ENCODE results near the gene AZIN2.
"Not testable (repeated sequence)": the region's sequence is repeated elsewhere in the genome, so short reads cannot be mapped to it uniquely, and the experiment has no call there.

The AZIN2 gene

DNA sequence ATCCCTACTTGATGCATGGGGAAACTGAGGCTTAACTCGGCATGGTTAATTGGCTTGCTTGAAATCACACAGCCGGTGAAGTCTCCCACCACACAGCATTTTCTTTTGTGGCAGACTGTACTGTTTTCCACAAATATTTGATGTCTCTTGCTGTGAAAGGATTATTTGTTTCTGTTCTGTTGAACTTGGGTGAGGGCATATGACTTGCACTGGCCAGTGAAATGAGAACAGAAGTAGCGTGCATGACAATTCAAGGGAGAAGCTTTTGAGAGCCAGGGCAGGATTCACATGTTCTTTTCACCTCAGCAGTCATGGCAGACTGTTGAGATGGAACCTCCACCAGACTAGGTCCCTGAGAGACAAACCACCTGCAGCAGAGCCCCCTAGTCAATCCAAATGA is 32.5 kb upstream of the AZIN2 start:
- no peaks in the 10 kb centered on the region for H3K9me3 Mint-ChIP-seq
- H3K27ac Mint-ChIP-seq = no peak overlapping the region
- peaks cover 3% of the 10 kb centered on the region for H3K27me3 Mint-ChIP-seq
- H3K36me3 Mint-ChIP-seq (ENCODE audit: low read depth) = no peaks in the 10 kb centered on the region
- peaks cover 16% of the 10 kb centered on the region for H3K4me1 Mint-ChIP-seq (ENCODE audit: low read depth)
- H3K4me3 Mint-ChIP-seq = no peak overlapping the region

DNA sequence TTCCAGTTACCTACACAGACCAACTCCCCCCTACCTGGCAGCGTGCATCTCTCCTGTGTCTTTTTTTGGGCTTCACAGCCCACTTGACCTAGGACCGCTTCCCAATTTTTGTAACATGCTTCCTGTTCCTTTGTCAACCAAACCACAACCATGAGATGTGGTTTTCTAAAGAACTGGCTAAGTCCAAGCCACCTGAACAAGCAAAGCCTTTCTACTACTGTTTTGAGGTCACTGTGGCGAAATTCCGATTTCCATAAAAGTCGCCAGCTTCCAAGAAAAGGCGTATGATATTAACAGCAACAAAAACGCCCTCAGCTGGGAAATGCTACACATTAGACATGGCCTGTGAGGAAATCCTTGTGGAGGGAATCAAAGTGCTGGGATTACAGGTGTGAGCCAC is 31.6 kb upstream of the AZIN2 start:
- H3K4me3 Mint-ChIP-seq = no peak overlapping the region
- H3K27ac Mint-ChIP-seq = no peak overlapping the region
- H3K4me1 Mint-ChIP-seq (ENCODE audit: low read depth) = peaks cover 16% of the 10 kb centered on the region
- H3K36me3 Mint-ChIP-seq (ENCODE audit: low read depth) = no peaks in the 10 kb centered on the region
- H3K9me3 Mint-ChIP-seq = no peaks in the 10 kb centered on the region
- peaks cover 3% of the 10 kb centered on the region for H3K27me3 Mint-ChIP-seq

DNA sequence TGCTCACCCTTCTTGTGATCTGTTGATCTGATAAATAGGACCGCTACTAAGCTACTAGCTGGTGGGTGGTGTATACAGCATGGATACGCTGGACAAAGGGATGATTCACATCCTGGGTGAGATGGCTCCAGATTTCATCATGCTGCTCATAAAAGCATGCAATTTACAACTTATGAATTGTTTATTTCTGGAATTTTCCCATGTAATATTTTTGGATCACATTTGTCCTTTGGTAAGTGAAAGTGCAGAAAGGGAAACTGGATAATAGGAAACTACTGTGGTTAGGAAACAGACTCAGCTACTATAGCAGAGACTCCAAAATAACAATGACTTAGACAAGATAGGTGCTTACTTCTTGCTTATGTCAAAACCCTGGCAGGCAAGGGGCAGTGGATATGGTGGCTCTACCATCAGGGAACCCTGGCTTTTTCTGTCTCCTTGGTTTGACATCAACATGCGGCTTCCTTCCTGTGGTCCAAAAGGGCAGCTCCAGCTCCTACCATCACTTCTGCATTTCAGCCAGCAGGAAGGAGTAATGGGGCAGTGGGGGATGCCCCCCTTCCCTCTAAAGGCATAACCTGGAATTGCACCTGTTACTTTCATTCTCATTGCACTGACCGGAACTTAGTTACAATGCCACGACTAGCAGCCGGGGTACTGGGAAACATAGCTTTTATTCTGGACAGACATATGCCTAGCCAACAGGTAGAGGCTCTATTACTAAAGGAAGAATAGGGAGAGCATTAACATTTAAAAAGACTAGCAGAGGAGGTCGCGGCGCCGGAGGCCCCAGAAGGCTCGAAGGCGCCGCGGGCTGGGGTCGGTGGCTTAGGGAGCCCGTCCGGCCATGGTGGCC is 30.5 kb upstream of the AZIN2 start:
- no peaks in the 10 kb centered on the region for H3K36me3 Mint-ChIP-seq (ENCODE audit: low read depth)
- no peak overlapping the region for H3K27ac Mint-ChIP-seq
- H3K4me3 Mint-ChIP-seq = no peak overlapping the region
- H3K27me3 Mint-ChIP-seq = peaks cover 3% of the 10 kb centered on the region
- H3K9me3 Mint-ChIP-seq = no peaks in the 10 kb centered on the region
- H3K4me1 Mint-ChIP-seq (ENCODE audit: low read depth) = peaks cover 16% of the 10 kb centered on the region

DNA sequence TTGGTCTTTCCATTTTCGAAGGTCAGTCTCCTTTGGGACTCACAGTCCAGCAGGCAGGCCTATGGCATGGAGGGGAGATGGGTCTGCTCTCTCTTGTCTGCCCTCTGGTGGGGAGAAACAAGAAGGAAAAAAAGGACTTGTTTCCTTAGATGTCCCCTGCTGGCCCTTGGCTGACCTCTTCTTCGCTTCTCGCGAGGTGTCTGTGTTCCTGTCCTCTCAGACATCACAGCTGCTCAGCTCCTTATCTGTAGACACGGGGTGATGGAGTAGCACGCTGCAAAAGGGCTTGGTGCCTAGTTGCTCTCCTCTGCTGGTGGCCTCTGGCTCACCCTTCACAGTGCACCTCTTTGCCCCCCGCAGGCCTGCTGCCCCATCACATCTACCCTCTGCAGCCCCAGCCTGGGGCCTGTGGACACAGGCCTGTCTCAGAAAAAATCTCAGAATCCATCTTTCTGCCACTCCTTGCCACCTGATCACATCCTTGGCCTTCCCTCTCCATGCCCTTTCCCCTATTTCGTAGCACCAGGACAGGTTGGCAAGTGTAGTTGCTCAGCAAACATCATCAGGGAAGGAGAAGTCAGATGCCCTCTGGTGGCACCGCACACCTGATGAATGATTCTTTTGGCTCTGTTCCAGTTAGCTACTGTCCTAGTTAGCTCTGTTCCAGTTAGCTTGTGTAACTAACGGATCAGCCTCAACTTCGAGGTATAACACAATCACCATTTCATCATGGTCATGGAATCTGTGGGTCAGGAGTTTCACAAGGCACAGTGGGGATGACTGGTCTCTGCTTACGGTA is 25.5 kb upstream of the AZIN2 start:
- H3K27me3 Mint-ChIP-seq = no peaks in the 10 kb centered on the region
- H3K9me3 Mint-ChIP-seq = no peaks in the 10 kb centered on the region
- no peaks in the 10 kb centered on the region for H3K36me3 Mint-ChIP-seq (ENCODE audit: low read depth)
- no peak overlapping the region for H3K27ac Mint-ChIP-seq
- peaks cover 7% of the 10 kb centered on the region for H3K4me1 Mint-ChIP-seq (ENCODE audit: low read depth)
- no peak overlapping the region for H3K4me3 Mint-ChIP-seq

DNA sequence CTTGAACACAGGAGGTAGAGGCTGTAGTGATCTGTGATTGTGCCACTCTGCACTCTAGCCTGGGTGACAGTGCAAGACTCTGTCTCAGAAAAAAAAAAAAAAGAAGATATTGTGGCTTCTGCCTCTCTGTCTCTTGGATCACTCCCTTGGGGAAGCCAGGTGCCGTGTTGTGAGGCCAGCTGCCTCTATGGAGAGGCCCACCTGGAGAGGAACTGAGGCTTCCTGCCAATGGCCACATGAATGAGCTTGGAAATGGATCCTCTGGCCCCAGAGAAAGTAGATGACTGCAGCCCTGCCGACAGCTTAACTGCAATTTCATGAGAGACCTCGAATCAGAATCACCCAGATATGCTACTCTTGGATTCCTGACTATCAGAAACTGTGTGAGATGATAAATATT is 24.5 kb upstream of the AZIN2 start:
- Mint-ChIP-seq H3K36me3 (ENCODE audit: low read depth) (no peaks in the 10 kb centered on the region), H3K27me3 (no peaks in the 10 kb centered on the region)

DNA sequence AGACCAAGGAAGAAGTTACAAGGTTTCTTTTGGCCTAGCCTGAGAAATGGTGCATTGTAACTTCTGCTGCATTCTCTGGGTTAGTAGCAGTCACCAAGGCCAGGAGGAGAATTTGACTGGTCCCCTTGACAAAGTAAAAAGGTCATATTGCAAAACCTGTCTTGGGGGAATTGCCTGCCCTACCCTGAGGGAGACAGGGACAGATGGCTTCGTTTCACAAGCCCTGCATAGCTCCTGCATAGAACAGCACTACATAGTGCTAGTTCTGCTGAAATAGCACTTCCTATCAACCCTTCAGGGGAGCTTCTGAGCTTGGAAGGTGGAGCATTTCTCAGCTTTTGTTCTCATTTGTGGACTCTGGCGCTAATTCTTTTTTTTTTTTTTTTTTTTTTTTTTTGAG is 23.9 kb upstream of the AZIN2 start:
- Mint-ChIP-seq H3K27me3 (no peaks in the 10 kb centered on the region), H3K4me3 (no peak overlapping the region), H3K4me1 (ENCODE audit: low read depth) (peaks cover 4% of the 10 kb centered on the region), H3K36me3 (ENCODE audit: low read depth) (peaks cover 4% of the 10 kb centered on the region), H3K27ac (no peak overlapping the region), H3K9me3 (peaks cover 3% of the 10 kb centered on the region)

More for the DNA sequence above, 24.5 kb upstream of the AZIN2 start:
- H3K4me1 Mint-ChIP-seq (ENCODE audit: low read depth) = peaks cover 4% of the 10 kb centered on the region
- H3K9me3 Mint-ChIP-seq = no peaks in the 10 kb centered on the region
- H3K27ac Mint-ChIP-seq = no peak overlapping the region
- no peak overlapping the region for H3K4me3 Mint-ChIP-seq

DNA sequence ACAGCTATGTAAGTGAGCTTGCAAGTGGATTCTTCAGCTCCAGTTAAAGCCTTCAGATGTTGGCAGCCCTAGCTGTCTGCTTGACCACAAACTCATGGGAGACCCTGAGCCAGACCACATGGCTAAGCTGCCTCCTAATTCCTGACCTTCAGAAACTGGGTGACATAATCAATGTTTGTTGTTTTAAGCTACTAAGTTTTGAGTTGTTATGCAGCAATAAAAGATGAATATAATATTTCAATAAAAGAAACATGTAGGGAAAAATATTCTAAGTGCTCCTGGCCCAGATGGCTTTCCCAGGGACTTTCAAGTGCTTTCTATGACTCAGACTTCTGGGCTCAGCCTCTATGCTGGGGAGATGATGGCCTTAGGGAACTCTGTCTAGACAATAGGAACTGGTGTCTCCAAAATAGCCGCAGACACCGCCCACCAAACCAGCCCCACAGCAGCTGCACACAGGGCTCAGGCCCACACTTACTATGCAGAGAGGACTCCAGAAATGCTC is 20.3 kb upstream of the AZIN2 start:
- peaks cover 15% of the 10 kb centered on the region for H3K36me3 Mint-ChIP-seq (ENCODE audit: low read depth)
- peaks cover 29% of the 10 kb centered on the region for H3K9me3 Mint-ChIP-seq
- H3K27me3 Mint-ChIP-seq = no peaks in the 10 kb centered on the region
- no peak overlapping the region for H3K4me3 Mint-ChIP-seq
- H3K27ac Mint-ChIP-seq = no peak overlapping the region
- peaks cover under 1% of the 10 kb centered on the region for H3K4me1 Mint-ChIP-seq (ENCODE audit: low read depth)

DNA sequence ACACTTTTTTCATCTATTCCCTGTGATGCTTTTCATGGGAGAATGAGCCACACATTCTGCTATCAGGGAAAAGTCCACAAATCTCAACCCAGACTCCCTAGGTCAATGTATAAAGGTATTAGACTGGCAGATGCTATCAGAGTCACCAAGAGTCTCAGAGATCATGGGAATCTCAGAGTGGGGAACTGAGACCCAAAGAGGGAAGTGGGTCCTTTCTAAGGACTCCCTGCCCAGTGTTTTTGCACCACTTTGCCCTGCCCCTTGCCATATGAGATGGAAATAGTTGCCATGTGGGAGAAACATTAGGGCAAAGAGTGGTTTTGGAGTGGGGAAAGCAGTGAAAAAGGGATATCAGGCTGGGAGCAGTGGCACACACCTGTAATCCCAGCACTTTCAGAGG is 19.1 kb upstream of the AZIN2 start:
- H3K4me1 Mint-ChIP-seq (ENCODE audit: low read depth) = no peaks in the 10 kb centered on the region
- peaks cover 40% of the 10 kb centered on the region for H3K9me3 Mint-ChIP-seq
- no peak overlapping the region for H3K27ac Mint-ChIP-seq
- H3K4me3 Mint-ChIP-seq = no peak overlapping the region
- no peaks in the 10 kb centered on the region for H3K27me3 Mint-ChIP-seq
- peaks cover 19% of the 10 kb centered on the region for H3K36me3 Mint-ChIP-seq (ENCODE audit: low read depth)

DNA sequence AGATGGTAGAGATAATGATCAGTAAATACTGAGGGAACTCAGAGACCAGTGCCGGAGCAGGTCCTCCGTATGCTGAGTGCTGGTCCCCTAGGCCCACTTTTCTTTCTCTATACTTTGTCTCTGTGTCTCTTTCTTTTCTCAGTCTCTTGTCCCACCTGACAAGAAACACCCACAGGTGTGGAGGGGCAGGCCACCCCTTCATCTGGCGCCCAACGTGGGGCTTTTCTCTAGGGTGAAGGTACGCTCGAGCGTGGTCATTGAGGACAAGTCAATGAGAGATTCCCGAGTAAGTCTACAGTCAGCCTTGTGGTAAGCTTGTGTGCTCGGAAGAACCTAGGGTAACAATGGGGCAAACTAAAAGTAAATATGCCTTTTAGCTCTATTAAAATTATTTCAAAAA is 16.7 kb upstream of the AZIN2 start:
- H3K4me3 Mint-ChIP-seq; H3K4me1 Mint-ChIP-seq (ENCODE audit: low read depth); H3K27me3 Mint-ChIP-seq; H3K27ac Mint-ChIP-seq: not testable (repeated sequence)
- Mint-ChIP-seq H3K36me3 (ENCODE audit: low read depth) (peaks cover 19% of the 10 kb centered on the region), H3K9me3 (peaks cover 48% of the 10 kb centered on the region)

DNA sequence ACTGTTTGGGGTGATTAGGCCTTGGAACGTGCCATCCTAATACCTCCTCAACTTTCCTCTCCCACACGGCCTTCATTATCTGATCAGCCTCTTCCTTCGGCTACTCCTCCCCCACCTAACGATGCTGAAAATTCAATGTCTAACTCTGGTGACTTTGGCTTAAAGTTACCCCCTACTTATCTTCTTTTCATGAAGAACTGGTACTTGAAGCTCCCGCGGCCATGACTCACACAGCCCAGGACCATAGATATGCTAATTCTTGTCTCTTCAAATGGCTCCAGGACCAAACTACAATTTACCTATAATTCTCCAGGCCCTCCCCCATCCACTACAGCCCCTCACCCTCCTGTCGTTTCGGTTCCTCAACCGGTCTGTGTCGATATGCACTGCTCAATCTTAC is 15.7 kb upstream of the AZIN2 start:
- Mint-ChIP-seq H3K36me3 (ENCODE audit: low read depth) (peaks cover 19% of the 10 kb centered on the region), H3K4me3 (no peak overlapping the region), H3K4me1 (ENCODE audit: low read depth) (no peaks in the 10 kb centered on the region), H3K9me3 (peaks cover 48% of the 10 kb centered on the region), H3K27me3 (peaks cover 7% of the 10 kb centered on the region), H3K27ac (no peak overlapping the region)

DNA sequence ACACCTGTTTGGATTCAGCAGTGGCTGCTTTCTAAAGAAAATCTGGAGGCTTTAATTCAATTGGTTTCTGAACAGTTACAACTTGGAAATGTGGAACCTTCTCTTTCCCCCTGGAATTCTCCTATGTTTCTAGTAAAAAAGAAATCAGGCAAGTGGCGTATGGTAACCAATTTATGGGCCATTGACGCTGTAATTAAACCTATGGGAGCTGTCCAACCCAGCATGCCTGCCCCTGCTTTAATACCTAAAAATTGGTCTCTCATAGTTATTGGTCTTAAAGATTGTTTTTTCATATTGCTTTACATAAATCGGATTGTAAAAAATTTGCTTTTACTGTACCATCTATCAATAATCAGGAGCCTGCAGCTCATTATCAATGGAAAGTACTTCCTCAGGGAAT is 14.5 kb upstream of the AZIN2 start:
- H3K4me1 Mint-ChIP-seq (ENCODE audit: low read depth); H3K4me3 Mint-ChIP-seq; H3K27me3 Mint-ChIP-seq; H3K27ac Mint-ChIP-seq: not testable (repeated sequence)
- H3K9me3 Mint-ChIP-seq = peaks cover 48% of the 10 kb centered on the region
- peaks cover 19% of the 10 kb centered on the region for H3K36me3 Mint-ChIP-seq (ENCODE audit: low read depth)

DNA sequence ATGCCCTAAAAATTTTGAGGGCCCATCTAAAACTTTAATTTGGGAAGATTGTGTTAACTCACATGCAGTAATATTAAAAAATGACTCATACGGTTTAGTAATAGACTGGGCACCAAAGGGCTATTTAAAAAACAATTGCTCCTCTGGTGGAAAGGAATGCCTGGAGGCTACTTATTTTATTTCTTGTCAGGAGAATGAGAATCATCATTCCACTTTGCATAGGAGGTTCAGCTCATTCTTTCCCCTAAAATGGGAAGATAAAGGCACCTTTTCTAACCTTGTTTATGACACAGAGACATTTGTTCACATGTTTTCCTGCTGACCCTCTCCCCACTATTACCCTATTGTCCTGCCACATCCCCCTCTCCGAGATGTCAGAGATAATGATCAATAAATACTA is 12.8 kb upstream of the AZIN2 start:
- H3K4me1 Mint-ChIP-seq (ENCODE audit: low read depth); H3K27ac Mint-ChIP-seq; H3K4me3 Mint-ChIP-seq; H3K36me3 Mint-ChIP-seq (ENCODE audit: low read depth); H3K27me3 Mint-ChIP-seq: not testable (repeated sequence)
- H3K9me3 Mint-ChIP-seq = peaks cover 38% of the 10 kb centered on the region

DNA sequence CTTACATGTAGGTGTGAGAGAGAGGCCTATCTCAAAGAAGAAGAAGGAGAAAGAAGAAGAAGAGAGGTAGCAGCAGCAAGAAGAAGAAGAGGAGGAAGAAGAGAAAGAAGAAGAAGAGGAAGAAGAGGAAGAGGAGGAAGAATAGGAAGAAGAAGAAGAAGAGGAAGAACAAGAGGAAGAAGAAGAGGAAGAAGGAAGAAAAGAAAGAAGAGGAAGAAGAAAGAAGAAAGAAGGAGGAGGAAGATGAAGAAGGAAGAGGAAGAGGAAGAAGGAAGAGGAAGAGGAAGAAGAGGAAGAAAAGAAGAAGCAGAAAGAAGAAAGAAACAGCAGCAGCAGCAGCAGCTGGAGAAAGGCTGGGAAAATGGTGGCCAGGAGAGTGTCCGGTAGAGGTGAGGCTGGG is 10.3 kb upstream of the AZIN2 start:
- Mint-ChIP-seq H3K27ac (no peak overlapping the region), H3K27me3 (peaks cover 7% of the 10 kb centered on the region), H3K4me3 (no peak overlapping the region), H3K36me3 (ENCODE audit: low read depth) (peaks cover 4% of the 10 kb centered on the region), H3K4me1 (ENCODE audit: low read depth) (no peaks in the 10 kb centered on the region), H3K9me3 (peaks cover 19% of the 10 kb centered on the region)

DNA sequence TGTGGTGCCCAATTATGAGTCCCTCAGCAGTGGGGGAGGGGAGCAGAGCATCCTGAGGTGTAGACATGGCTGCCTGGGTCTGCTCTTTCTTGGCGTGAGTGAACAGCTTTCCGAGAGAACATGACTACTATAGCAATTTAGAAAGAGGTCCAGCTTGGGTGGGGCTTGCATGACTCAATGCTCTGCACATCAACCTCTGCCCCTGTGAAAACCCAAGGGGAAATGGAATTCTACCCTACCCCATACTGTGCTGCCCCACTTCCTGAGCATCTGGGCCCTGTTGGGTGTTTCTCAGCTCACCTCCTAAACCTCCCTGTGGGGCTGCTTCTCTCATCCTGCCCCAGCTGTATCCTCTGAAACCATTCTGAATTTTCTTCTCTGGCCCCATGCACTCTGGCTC is 8.2 kb upstream of the AZIN2 start:
- Mint-ChIP-seq H3K36me3 (ENCODE audit: low read depth) (no peaks in the 10 kb centered on the region), H3K4me1 (ENCODE audit: low read depth) (no peaks in the 10 kb centered on the region), H3K27me3 (peaks cover 1% of the 10 kb centered on the region), H3K27ac (no peak overlapping the region), H3K4me3 (no peak overlapping the region), H3K9me3 (peaks cover under 1% of the 10 kb centered on the region)

DNA sequence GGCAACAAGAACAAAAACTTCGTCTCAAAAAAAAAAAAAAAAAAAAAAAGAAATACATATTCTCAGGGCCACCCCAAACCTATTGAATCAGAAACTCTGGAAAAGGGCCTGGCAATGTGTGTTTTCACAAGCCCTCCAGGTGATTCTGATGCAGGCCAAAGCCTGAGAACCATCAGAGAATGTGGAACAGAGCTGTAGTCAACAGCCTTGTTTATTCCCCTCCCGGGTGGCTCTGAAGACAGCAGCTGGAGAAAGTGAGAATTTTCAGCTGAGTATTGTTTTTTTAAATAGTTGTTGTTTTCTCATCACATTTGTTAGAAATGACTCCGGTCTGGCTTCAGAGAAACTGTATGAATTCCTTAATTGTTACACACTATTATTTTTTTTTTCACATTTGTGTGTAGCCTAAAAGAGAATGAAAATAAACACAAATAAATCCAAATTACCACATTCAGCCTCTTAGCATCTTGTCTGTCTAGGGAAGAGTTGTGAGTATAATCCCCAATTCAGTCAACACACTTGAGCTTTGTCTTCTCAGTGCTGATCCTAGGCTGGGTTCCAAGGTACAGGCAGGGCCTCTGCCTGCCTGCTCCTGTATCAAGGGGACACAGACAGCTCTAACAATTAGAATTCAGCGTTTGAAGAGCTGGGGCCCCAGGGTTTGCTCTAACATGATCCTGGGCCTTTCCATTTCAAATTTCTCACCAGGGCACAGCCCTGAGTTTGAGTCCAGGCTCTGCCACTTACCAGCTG is 6.6 kb upstream of the AZIN2 start:
- Mint-ChIP-seq H3K27ac (no peak overlapping the region), H3K4me3 (no peak overlapping the region), H3K27me3 (no peaks in the 10 kb centered on the region), H3K4me1 (ENCODE audit: low read depth) (no peaks in the 10 kb centered on the region), H3K36me3 (ENCODE audit: low read depth) (no peaks in the 10 kb centered on the region), H3K9me3 (no peaks in the 10 kb centered on the region)
